B cell (primary cell): ENCODE data around the gene SLC9A3. TPM values are rescaled to one million over a fixed set of nuclear protein-coding genes. Genes with fewer than 3 reads are reported as not detected.

ENCODE experiments used
- ATAC-seq: fragments of 200-7000 bp; cut with Tn5 transposase; one replicate; pipeline ENCODE4 v1.10.0; 2021; ENCODE audit warnings: low read depth, mild to moderate bottlenecking, moderate number of reproducible peaks, moderate library complexity
- CTCF ChIA-PET: fragments of 350-600 bp; sonication (Branson Sonifier 250); formaldehyde crosslinking; loops from one replicate; lab custom pipeline; 2021; ENCODE audit warnings: antibody characterized with exemption, inconsistent platforms; lab: Charles Lee
- POLR2A ChIA-PET: fragments of 350-600 bp; sonication (Branson Sonifier 250); formaldehyde crosslinking; loops from one replicate; lab custom pipeline; 2021; ENCODE audit warnings: antibody characterized with exemption; lab: Charles Lee
- DNase-seq: peaks from one replicate; pipeline ENCODE4 v3.0.0; 2013
- H2AFZ ChIP-seq: 2 replicates; pipeline ENCODE4 v1.6.1; 2012; ENCODE audit warnings: mild to moderate bottlenecking, low read depth, low read length; ENCODE audit not compliant: insufficient read depth, poor library complexity, severe bottlenecking
- H3K27ac ChIP-seq, 2 donors: 1 replicate in 1 of 2; 2 replicates in 1 of 2; pipeline ENCODE4 v1.5.1; 2012 to 2013; ENCODE audit warnings: low read length in 2 of 2, mild to moderate bottlenecking in 2 of 2, moderate library complexity in 1 of 2
- H3K27me3 ChIP-seq, 4 experiments: fragments of 200-600 bp in 1 of 4; sonication (generic) in 1 of 4; replicated peaks in 1 of 4; 1 replicate in 2 of 4; 2 replicates in 2 of 4; pipeline versions ENCODE4 v1.6.1 to v1.7.0; 2013 to 2016; ENCODE audit warnings: low read length in 3 of 4, mild to moderate bottlenecking in 2 of 4, mixed read lengths in 1 of 4, moderate library complexity in 1 of 4; ENCODE audit not compliant: insufficient read depth in 4 of 4, control insufficient read depth in 3 of 4; ENCODE audit errors: control extremely low read depth in 1 of 4
- H3K36me3 ChIP-seq, 2 experiments: replicated peaks in 1 of 2; 1 replicate in 1 of 2; 2 replicates in 1 of 2; pipeline versions ENCODE4 v1.6.1 to v1.7.1; 2013; ENCODE audit warnings: low read length in 1 of 2; ENCODE audit not compliant: insufficient read depth in 2 of 2, control insufficient read depth in 1 of 2; ENCODE audit errors: control extremely low read depth in 1 of 2, extremely low read depth in 1 of 2
- H3K4me1 ChIP-seq, 2 donors: fragments of 200-600 bp in 1 of 2; sonication (generic) in 1 of 2; 1 replicate in 1 of 2; 2 replicates in 1 of 2; pipeline versions ENCODE4 v1.5.1 to v1.6.1; 2013 to 2017; ENCODE audit warnings: low read length in 2 of 2; ENCODE audit not compliant: control insufficient read depth in 2 of 2, insufficient read depth in 2 of 2
- H3K4me2 ChIP-seq: replicated peaks from 2 replicates; pipeline ENCODE3; 2012; ENCODE audit warnings: mild to moderate bottlenecking, low read depth, low read length; ENCODE audit not compliant: poor library complexity, severe bottlenecking
- H3K4me3 ChIP-seq, 5 experiments: fragments of 200-600 bp in 1 of 5; sonication (generic) in 1 of 5; 1 replicate in 3 of 5; 2 replicates in 2 of 5; pipeline versions ENCODE4 v1.5.1 to v1.7.0; 2011 to 2016; ENCODE audit warnings: low read length in 4 of 5, mild to moderate bottlenecking in 4 of 5, low read depth in 2 of 5, control low read depth in 1 of 5, moderate library complexity in 1 of 5; ENCODE audit not compliant: insufficient read depth in 1 of 5; ENCODE audit errors: control extremely low read depth in 1 of 5, extremely low read depth in 1 of 5
- H3K79me2 ChIP-seq: fragments of 200-600 bp; sonication (generic); one replicate; pipeline ENCODE4 v1.6.0; 2016; ENCODE audit warnings: low read length; ENCODE audit not compliant: control insufficient read depth, insufficient read depth
- H3K9ac ChIP-seq: fragments of 200-600 bp; sonication (generic); 2 replicates; pipeline ENCODE4 v1.6.1; 2017; ENCODE audit warnings: mild to moderate bottlenecking, low read length, moderate library complexity
- H3K9me3 ChIP-seq, 3 donors: one replicate each; pipeline versions ENCODE4 v1.6.1 to v1.7.1; 2013; ENCODE audit warnings: low read length in 2 of 3; ENCODE audit not compliant: control insufficient read depth in 2 of 3, insufficient read depth in 1 of 3; ENCODE audit errors: control extremely low read depth in 1 of 3
- H4K20me1 ChIP-seq: 2 replicates; pipeline ENCODE4 v1.6.0; 2012; ENCODE audit warnings: mild to moderate bottlenecking, low read length; ENCODE audit not compliant: insufficient read depth, control insufficient read depth, poor library complexity, severe bottlenecking
- H3K27ac Mint-ChIP-seq: one replicate; pipeline ENCODE4 v1.8.0; 2021; ENCODE audit warnings: mixed read lengths
- H3K27me3 Mint-ChIP-seq: one replicate; pipeline ENCODE4 v1.8.0; 2021; ENCODE audit warnings: mixed read lengths
- H3K4me1 Mint-ChIP-seq: one replicate; pipeline ENCODE4 v1.8.0; 2021; ENCODE audit warnings: mixed read lengths
- H3K4me3 Mint-ChIP-seq: one replicate; pipeline ENCODE4 v1.8.0; 2021; ENCODE audit warnings: mixed read lengths
- H3K9me3 Mint-ChIP-seq: one replicate; pipeline ENCODE4 v1.8.0; 2022; ENCODE audit warnings: mixed read lengths; ENCODE audit not compliant: insufficient read depth
- CTCF ChIP-seq: fragments of 200-600 bp; IDR thresholded peaks from one replicate; pipeline ENCODE4 v1.8.0; 2022; ENCODE audit warnings: antibody characterized with exemption, mild to moderate bottlenecking
- EZH2 ChIP-seq: IDR thresholded peaks from 2 replicates; pipeline ENCODE4 v1.6.1; 2012; ENCODE audit warnings: borderline replicate concordance, low read depth, mild to moderate bottlenecking, moderate library complexity, low read length; ENCODE audit not compliant: insufficient read depth, poor library complexity, severe bottlenecking
- WGBS: methylation state at CpG from one replicate; pipeline ENCODE4 v1.1.5; 2013; ENCODE audit warnings: missing lambda C conversion rate; ENCODE audit not compliant: insufficient coverage; 5-methylcytosine and 5-hydroxymethylcytosine counted together
- intact Hi-C: fragments of 100-400 bp; cut with micrococcal nuclease; formaldehyde crosslinking; loops from one replicate; pipeline ENCODE4 v1.10.0; 2022
- polyA plus RNA-seq: library from polyadenylated mRNA; depleted of rRNA; stranded (reverse); fragments of >200 nt; gene quantifications from 2 replicates; pipeline ENCODE4 v1.2.3, GENCODE V29; 2012
- total RNA-seq, 2 donors: library from RNA; stranded (reverse); fragments of 120-200 nt in 1 of 2; gene quantifications; 1 replicate in 1 of 2; 2 replicates in 1 of 2; pipeline versions ENCODE4 v1.2.3 to v1.2.4, GENCODE V29; 2013 to 2022

Gene SLC9A3
- total and polyA plus RNA-seq, 2 donors (not counting 1 experiment from before 2014, with no cell fraction given) = 0.84 to 2.0 TPM

DNA sequence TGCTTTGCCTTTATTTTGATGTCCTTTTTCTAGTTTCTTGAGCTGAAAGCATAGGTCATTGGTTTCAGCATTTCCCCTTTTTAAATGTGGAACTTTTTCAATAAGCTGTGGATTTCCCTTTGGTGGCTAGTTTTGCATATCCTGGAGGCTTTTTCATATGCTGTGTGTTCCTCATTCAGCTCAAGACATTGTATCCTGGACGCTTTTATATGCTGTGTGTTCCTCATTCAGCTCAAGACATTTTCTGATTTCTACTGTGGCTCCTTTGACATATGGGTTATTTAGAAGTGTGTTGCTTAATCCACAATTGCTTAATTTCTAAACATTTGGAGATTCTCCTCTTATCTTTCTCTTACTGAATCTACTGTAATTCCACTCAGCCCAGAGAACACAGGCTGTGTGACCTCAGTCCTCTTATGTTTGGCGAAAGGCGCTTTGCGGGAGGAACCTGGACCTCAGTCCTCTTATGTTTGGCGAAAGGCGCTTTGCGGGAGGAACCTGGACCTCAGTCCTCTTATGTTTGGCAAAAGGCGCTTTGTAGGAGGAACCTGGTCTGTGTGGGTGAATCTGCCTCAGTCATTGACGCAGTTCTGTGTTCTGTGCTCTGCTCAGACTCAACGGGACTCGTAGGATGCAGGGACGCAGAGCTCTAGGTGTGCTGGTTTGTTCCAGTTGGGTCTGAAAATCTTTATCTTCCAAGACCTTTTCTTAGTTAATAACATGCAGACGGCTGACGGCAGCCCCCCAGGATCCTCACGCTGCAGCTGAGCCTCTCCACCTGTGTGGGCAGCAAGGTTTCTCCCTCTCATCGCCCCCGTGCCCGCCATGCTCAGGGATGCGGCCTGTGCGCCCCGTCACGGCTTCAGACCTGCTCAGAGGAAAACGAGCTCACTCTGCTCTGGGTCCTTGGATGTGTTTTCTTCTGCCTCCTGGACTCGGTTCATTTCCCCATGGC lies 6.0 kb upstream of the SLC9A3 start:
- Histone ChIP-seq H3K4me3 (no peak overlapping the region), H3K79me2 (no peaks in the 10 kb centered on the region), H4K20me1 (peaks cover 21% of the 10 kb centered on the region), H3K27ac (no peak overlapping the region), H3K27me3 (peaks cover 0 to 82% (median 55%) of the 10 kb centered on the region in 4 experiments), H3K9ac (no peak overlapping the region), H3K36me3 (no peaks in the 10 kb centered on the region), H3K9me3 (peaks cover 0 to 80% (median 2%) of the 10 kb centered on the region in 3 donors), H3K4me1 (peaks cover 57 to 63% of the 10 kb centered on the region in 2 donors), H3K4me2 (peak overlapping the region; percentile 58), H2AFZ (no peak overlapping the region)
- DNase-seq = peak; percentile 80
- TF ChIP-seq CTCF (no peak), EZH2 (no peak)
- Mint-ChIP-seq H3K4me1 (peaks cover 47% of the 10 kb centered on the region), H3K27me3 (peaks cover 40% of the 10 kb centered on the region), H3K4me3 (peak overlapping the region; percentile 61), H3K27ac (peak overlapping the region; percentile 20), H3K9me3 (peaks cover 4% of the 10 kb centered on the region)
- 64% methylated on average over 23 of the region's 24 CpGs for WGBS
- POLR2A ChIA-PET = no interaction called here
- intact Hi-C loops = no loop called here
- CTCF ChIA-PET = interaction anchor here (1.1 kb wide), 1 partner anchor 83 kb away, joined by 5 read pairs; no protein-coding TSS in a partner anchor
- ATAC-seq = peak; percentile 76
